K562 (cell line): ENCODE data around the gene PTTG1IP. TPM values are rescaled to one million over a fixed set of nuclear protein-coding genes. Genes with fewer than 3 reads are reported as not detected.

Source experiments
- ATAC-seq: fragments of 200-7000 bp; cut with Tn5 transposase; 3 replicates; pipeline ENCODE4 v1.9.1; 2020; ENCODE audit warnings: moderate library complexity
- BruUV-seq: library from RNA; stranded (reverse); fragments of 400-500 nt; replicated peaks from 2 replicates; lab custom pipeline; 2021; lab: Mats Ljungman, UMichigan
- CTCF ChIA-PET: fragments of 300-600 bp; formaldehyde crosslinking; extraction: SDS; loops from one replicate; lab custom pipeline; 2021; ENCODE audit warnings: low intra/inter-chr PET ratio; lab: Yijun Ruan, JAX
- POLR2A ChIA-PET: fragments of 300-600, 350-650 bp; sonication (Branson Sonifier 250); formaldehyde crosslinking; extraction: SDS; loops from one replicate; lab custom pipeline; 2021; ENCODE audit warnings: antibody characterized with exemption, inconsistent platforms; lab: Yijun Ruan, JAX
- DNase-seq, 4 experiments: peaks; one replicate each; pipeline versions ENCODE4 v3.0.0 to v3.0.0-alpha.2; 2011 to 2018; ENCODE audit warnings: low spot score in 3 of 4, mixed read lengths in 3 of 4; ENCODE audit errors: extremely low read depth in 1 of 4
- FAIRE-seq: peaks from 2 replicates; lab custom pipeline; 2011; peaks lifted over from hg19 to GRCh38; lab: Jason Lieb, UNC
- H2AFZ ChIP-seq: 2 replicates; pipeline ENCODE4 v1.6.0; 2011; ENCODE audit warnings: low read depth, low read length, control low read depth, inconsistent platforms
- H3K27ac ChIP-seq: fragments of 200-600 bp; 3 replicates; pipeline ENCODE4 v1.8.0; 2011; ENCODE audit warnings: low read depth, mild to moderate bottlenecking, control low read depth, inconsistent platforms, low read length, moderate library complexity, mixed read lengths; ENCODE audit errors: extremely low read depth
- H3K27me3 ChIP-seq, 2 experiments: fragments of 300-600 bp in 1 of 2; 2 replicates in 1 of 2; 3 replicates in 1 of 2; pipeline versions ENCODE4 v1.6.0 to v1.8.0; 2011; ENCODE audit warnings: inconsistent platforms in 2 of 2, low read length in 2 of 2, mild to moderate bottlenecking in 1 of 2, mixed read lengths in 1 of 2, moderate library complexity in 1 of 2; ENCODE audit not compliant: control insufficient read depth in 2 of 2, insufficient read depth in 2 of 2
- H3K36me3 ChIP-seq: fragments of 300-600 bp; 3 replicates; pipeline ENCODE4 v1.8.0; 2011; ENCODE audit warnings: mild to moderate bottlenecking, low read length, inconsistent platforms; ENCODE audit not compliant: control insufficient read depth, insufficient read depth
- H3K4me1 ChIP-seq, 2 experiments: fragments of 200-600 bp in 1 of 2; replicated peaks in 1 of 2; 2 replicates in 1 of 2; 3 replicates in 1 of 2; pipeline versions ENCODE4 v1.5.1 to v1.8.0; 2011; ENCODE audit warnings: inconsistent platforms in 2 of 2, low read length in 2 of 2, mild to moderate bottlenecking in 1 of 2, mixed read lengths in 1 of 2, moderate library complexity in 1 of 2; ENCODE audit not compliant: control insufficient read depth in 2 of 2, insufficient read depth in 2 of 2
- H3K4me2 ChIP-seq: 2 replicates; pipeline ENCODE4 v1.6.1; 2011; ENCODE audit warnings: low read length, control low read depth, inconsistent platforms, mixed read lengths; ENCODE audit not compliant: insufficient read depth
- H3K4me3 ChIP-seq: fragments of 200-600 bp; sonication (generic), shearing (Covaris generic); 2 replicates; pipeline ENCODE4 v1.5.1; 2016; ENCODE audit warnings: control low read depth, inconsistent platforms
- H3K79me2 ChIP-seq: fragments of 200-600 bp; 3 replicates; pipeline ENCODE4 v1.8.0; 2011; ENCODE audit warnings: low read length, inconsistent platforms; ENCODE audit not compliant: control insufficient read depth, insufficient read depth
- H3K9ac ChIP-seq, 2 experiments: 2 replicates each; pipeline versions ENCODE4 v1.6.0 to v1.6.1; 2011; ENCODE audit warnings: low read depth in 2 of 2, low read length in 2 of 2, control low read depth in 1 of 2, inconsistent platforms in 1 of 2, mild to moderate bottlenecking in 1 of 2, mixed read lengths in 1 of 2; ENCODE audit not compliant: insufficient read depth in 1 of 2
- H3K9me1 ChIP-seq: one replicate; pipeline ENCODE4 v1.6.0; 2011; ENCODE audit warnings: inconsistent platforms, mild to moderate bottlenecking, low read length, moderate library complexity; ENCODE audit not compliant: control insufficient read depth, insufficient read depth
- H3K9me3 ChIP-seq: replicated peaks from 2 replicates; pipeline ENCODE4 v1.5.1; 2011; ENCODE audit warnings: low read depth, low read length, inconsistent platforms; ENCODE audit not compliant: control insufficient read depth, insufficient read depth
- H4K20me1 ChIP-seq: replicated peaks from 2 replicates; pipeline ENCODE4 v1.6.1; 2011; ENCODE audit warnings: low read length, inconsistent platforms, mixed read lengths; ENCODE audit not compliant: control insufficient read depth, insufficient read depth
- ATF1 ChIP-seq, 2 experiments: fragments of 450-650 bp in 1 of 2; IDR thresholded peaks; 2 replicates each; pipeline ENCODE4 v1.6.1; 2016; ENCODE audit warnings: missing compliant biosample characterization in 1 of 2, missing genetic modification characterization in 1 of 2
- CCNT2 ChIP-seq: IDR thresholded peaks from 2 replicates; pipeline ENCODE4 v1.6.1; 2011; ENCODE audit warnings: borderline replicate concordance, low read depth, mild to moderate bottlenecking, moderate library complexity, mixed read lengths, low read length; ENCODE audit not compliant: insufficient read length; ENCODE audit errors: extremely low read depth
- GATAD2A ChIP-seq: fragments of 450-650 bp; IDR thresholded peaks from 2 replicates; pipeline ENCODE4 v1.6.1; 2017
- HDAC2 ChIP-seq: fragments of 450-650 bp; IDR thresholded peaks from 2 replicates; pipeline ENCODE4 v1.6.1; 2016; ENCODE audit warnings: mild to moderate bottlenecking
- HSF4 ChIP-seq: fragments of 250-450 bp; sonication (Bioruptor Pico); IDR thresholded peaks from 2 replicates; pipeline ENCODE4 v2.1.2; 2022; ENCODE audit warnings: mild to moderate bottlenecking, moderate library complexity, borderline replicate concordance
- MTF1 ChIP-seq: fragments of 250-450 bp; sonication (Bioruptor Pico); IDR thresholded peaks from 2 replicates; pipeline ENCODE4 v1.9.0; 2021; ENCODE audit warnings: moderate library complexity, mild to moderate bottlenecking, inconsistent platforms, borderline replicate concordance
- PHF8 ChIP-seq: fragments of 200-600 bp; sonication (generic); IDR thresholded peaks from 2 replicates; pipeline ENCODE4 v1.6.1; 2012; ENCODE audit warnings: mixed run types, mild to moderate bottlenecking, inconsistent platforms, low read length, moderate library complexity, borderline replicate concordance
- WGBS: fragments of 100-300 bp; shearing (Covaris generic); methylation state at CpG from one replicate; pipeline ENCODE4 v1.1.6; 2016; ENCODE audit warnings: low coverage, mixed read lengths; ENCODE audit not compliant: insufficient coverage; ENCODE audit errors: missing lambda C conversion rate; 5-methylcytosine and 5-hydroxymethylcytosine counted together
- in situ Hi-C: fragments of 300-500 bp; cut with MboI; formaldehyde crosslinking; loops from 4 replicates; pipeline ENCODE4 v1.15.0; 2018; ENCODE audit warnings: inconsistent platforms, mixed read lengths
- intact Hi-C: fragments of 100-400 bp; cut with micrococcal nuclease; formaldehyde crosslinking; loops from 2 replicates; pipeline ENCODE4 v1.14.2; 2022
- polyA plus RNA-seq, 8 experiments: library from polyadenylated mRNA; depleted of rRNA in 4 of 8; stranded (reverse) in 5 of 8; unstranded in 3 of 8; fragments of >200 nt; fragmentation: Nextera tagmentation in 2 of 8; fragmentation: Illumina TruSeq in 1 of 8; extraction: Ambion mirVana in 2 of 8; extraction: Trizol in 1 of 8; gene quantifications; 2 replicates each; pipeline versions ENCODE4 v1.2.1 to v1.2.3, GENCODE V29; 2011 to 2014; ENCODE audit warnings: inconsistent platforms in 1 of 8, missing spikeins in 1 of 8
- total RNA-seq, 7 experiments: library from RNA; depleted of rRNA in 6 of 7; stranded (reverse); fragments of >200 nt in 6 of 7; fragmentation: Illumina TruSeq in 2 of 7; extraction: Trizol in 2 of 7; gene quantifications; 2 replicates each; pipeline versions ENCODE4 v1.2.1 to v1.2.3, GENCODE V29; 2011 to 2021; ENCODE audit warnings: low replicate concordance in 1 of 7
- TF ChIP-seq, protein P1 (sequence below): fragments of 450-650 bp; formaldehyde crosslinking; IDR thresholded peaks from 2 replicates; pipeline ENCODE4 v1.4.0; 2020; ENCODE audit warnings: mild to moderate bottlenecking, mixed read lengths
- TF ChIP-seq, protein P2 (sequence below): fragments of 250-450 bp; sonication (Bioruptor Pico); IDR thresholded peaks from 2 replicates; pipeline ENCODE4 v1.8.0; 2021; ENCODE audit warnings: moderate library complexity, mild to moderate bottlenecking, inconsistent platforms
- TF ChIP-seq, protein P3 (sequence below): fragments of 250-450 bp; sonication (Bioruptor Pico); IDR thresholded peaks from 2 replicates; pipeline ENCODE4 v1.4.0; 2020; ENCODE audit warnings: mild to moderate bottlenecking, moderate library complexity

The PTTG1IP gene
- total and polyA plus RNA-seq, 9 of the 15 experiments (the other 6 are each of a cell fraction or from before 2014, with no cell fraction given), result 5.0 to 99.3 (median 82.4) TPM

DNA sequence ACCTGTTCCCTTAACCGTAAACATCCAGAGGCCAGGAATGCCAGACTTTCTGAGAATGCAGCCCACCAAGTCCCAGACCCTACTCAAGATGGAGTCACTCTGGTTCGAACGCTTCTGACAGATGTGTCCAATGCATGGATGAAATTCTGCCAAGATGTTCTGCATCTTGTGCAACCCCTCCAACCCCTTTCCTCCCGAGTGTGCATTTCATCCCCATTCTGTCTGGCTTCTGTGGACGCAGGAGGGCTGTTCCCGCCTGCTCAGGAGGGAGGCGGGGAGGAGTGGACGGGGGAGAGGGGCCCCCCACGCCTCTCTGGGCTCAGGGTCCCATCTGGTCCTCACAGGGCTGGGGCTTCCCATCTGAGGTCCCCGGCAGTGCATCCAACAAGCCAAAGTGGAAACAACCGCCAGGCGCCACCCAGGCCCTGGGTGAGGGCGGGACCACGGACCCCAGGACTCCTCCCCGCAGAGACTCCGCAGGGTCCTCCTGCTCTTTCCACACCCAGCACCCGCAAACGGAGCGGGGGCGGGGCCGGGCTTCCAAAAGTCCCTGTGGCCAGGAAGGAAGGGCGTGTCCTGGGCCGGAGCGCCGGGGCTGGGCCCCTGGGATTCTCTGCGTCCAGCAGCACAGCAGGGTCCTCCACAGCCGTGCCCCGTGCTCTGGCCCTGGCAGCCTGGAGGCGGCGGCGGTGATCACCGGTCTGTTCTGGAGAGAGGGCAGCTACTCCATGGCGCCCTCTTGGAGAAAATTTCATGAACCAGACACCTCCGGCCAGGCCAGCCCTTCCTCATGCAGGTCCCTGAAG is 27.9 kb downstream of the PTTG1IP start:
- H3K27ac ChIP-seq, result no peak overlapping the region
- TF ChIP-seq, protein P1, sequence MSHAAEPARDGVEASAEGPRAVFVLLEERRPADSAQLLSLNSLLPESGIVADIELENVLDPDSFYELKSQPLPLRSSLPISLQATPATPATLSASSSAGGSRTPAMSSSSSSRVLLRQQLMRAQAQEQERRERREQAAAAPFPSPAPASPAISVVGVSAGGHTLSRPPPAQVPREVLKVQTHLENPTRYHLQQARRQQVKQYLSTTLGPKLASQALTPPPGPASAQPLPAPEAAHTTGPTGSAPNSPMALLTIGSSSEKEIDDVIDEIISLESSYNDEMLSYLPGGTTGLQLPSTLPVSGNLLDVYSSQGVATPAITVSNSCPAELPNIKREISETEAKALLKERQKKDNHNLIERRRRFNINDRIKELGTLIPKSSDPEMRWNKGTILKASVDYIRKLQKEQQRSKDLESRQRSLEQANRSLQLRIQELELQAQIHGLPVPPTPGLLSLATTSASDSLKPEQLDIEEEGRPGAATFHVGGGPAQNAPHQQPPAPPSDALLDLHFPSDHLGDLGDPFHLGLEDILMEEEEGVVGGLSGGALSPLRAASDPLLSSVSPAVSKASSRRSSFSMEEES (CRISPR knock-in tag), result no peak
- 0 out of 2 replicates have a peak, but pooled peaks have one; percentile 16 for TF ChIP-seq MTF1 (CRISPR knock-in tag)
- TF ChIP-seq PHF8, result peak; percentile 58; the same call in 1 of the 2 replicates
- 0 out of 2 replicates have a peak, but pooled peaks have one; percentile 51 for TF ChIP-seq GATAD2A
- 0 out of 2 replicates have a peak, but pooled peaks have one; percentile 73 for TF ChIP-seq HSF4
- TF ChIP-seq HDAC2, result peak; percentile 81; the same call in 1 of the 2 replicates
- TF ChIP-seq, protein P2, sequence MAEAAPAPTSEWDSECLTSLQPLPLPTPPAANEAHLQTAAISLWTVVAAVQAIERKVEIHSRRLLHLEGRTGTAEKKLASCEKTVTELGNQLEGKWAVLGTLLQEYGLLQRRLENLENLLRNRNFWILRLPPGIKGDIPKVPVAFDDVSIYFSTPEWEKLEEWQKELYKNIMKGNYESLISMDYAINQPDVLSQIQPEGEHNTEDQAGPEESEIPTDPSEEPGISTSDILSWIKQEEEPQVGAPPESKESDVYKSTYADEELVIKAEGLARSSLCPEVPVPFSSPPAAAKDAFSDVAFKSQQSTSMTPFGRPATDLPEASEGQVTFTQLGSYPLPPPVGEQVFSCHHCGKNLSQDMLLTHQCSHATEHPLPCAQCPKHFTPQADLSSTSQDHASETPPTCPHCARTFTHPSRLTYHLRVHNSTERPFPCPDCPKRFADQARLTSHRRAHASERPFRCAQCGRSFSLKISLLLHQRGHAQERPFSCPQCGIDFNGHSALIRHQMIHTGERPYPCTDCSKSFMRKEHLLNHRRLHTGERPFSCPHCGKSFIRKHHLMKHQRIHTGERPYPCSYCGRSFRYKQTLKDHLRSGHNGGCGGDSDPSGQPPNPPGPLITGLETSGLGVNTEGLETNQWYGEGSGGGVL, result peak; percentile 41; the same call in 1 of the 2 replicates
- TF ChIP-seq ATF1 (CRISPR knock-in tag; IDR thresholded peaks at IDR 0.05), result no peak
- 0 out of 2 replicates have a peak, but pooled peaks have one; percentile 27 for TF ChIP-seq ATF1 (tag; IDR thresholded peaks at IDR 0.05)
- TF ChIP-seq, protein P3, sequence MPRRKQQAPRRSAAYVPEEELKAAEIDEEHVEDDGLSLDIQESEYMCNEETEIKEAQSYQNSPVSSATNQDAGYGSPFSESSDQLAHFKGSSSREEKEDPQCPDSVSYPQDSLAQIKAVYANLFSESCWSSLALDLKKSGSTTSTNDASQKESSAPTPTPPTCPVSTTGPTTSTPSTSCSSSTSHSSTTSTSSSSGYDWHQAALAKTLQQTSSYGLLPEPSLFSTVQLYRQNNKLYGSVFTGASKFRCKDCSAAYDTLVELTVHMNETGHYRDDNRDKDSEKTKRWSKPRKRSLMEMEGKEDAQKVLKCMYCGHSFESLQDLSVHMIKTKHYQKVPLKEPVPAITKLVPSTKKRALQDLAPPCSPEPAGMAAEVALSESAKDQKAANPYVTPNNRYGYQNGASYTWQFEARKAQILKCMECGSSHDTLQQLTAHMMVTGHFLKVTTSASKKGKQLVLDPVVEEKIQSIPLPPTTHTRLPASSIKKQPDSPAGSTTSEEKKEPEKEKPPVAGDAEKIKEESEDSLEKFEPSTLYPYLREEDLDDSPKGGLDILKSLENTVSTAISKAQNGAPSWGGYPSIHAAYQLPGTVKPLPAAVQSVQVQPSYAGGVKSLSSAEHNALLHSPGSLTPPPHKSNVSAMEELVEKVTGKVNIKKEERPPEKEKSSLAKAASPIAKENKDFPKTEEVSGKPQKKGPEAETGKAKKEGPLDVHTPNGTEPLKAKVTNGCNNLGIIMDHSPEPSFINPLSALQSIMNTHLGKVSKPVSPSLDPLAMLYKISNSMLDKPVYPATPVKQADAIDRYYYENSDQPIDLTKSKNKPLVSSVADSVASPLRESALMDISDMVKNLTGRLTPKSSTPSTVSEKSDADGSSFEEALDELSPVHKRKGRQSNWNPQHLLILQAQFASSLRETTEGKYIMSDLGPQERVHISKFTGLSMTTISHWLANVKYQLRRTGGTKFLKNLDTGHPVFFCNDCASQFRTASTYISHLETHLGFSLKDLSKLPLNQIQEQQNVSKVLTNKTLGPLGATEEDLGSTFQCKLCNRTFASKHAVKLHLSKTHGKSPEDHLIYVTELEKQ (CRISPR knock-in tag), result peak; percentile 69; the same call in 1 of the 2 replicates
- peak; percentile 45 for TF ChIP-seq CCNT2

More for the DNA sequence above, 27.9 kb downstream of the PTTG1IP start:
- Histone ChIP-seq H3K4me2 (peak overlapping the region; percentile 59), H3K4me1 (peaks cover 15 to 47% of the 10 kb centered on the region in 2 experiments), H3K79me2 (no peaks in the 10 kb centered on the region), H3K27me3 (peaks cover 9 to 25% of the 10 kb centered on the region in 2 experiments; a peak in 4 of 5 replicates), H2AFZ (peak overlapping the region; percentile 67), H3K9me1 (no peaks in the 10 kb centered on the region), H3K9ac (peak overlapping the region; percentile 25 to 85), H3K4me3 (peak overlapping the region; percentile 32), H4K20me1 (no peaks in the 10 kb centered on the region), H3K36me3 (peaks cover 20% of the 10 kb centered on the region; the same call in 2 of the 3 replicates), H3K9me3 (no peaks in the 10 kb centered on the region)
- POLR2A ChIA-PET, result interaction anchor here (0.6 to 1.4 kb wide), 5 partner anchors 9 to 229 kb away, joined by 3 to 6 read pairs (median 4); no protein-coding TSS in a partner anchor
- 4% methylated on average over 32 of the region's 34 CpGs for whole genome bisulfite sequencing
- no TSS peak for BruUV-seq
- ATAC-seq (peak; percentile 90), FAIRE-seq (peak; percentile 90), DNase-seq (peak; percentile 88 to 97 (median 94))
- intact Hi-C loops (loop anchor here (5.0 kb wide), 1 partner anchor 43 kb away; the partner anchor contains the start of gene UBE2G2), in situ Hi-C loops (no loop called here)
- CTCF ChIA-PET, result interaction anchor here (0.6 to 0.8 kb wide), 2 partner anchors 13 to 45 kb away, joined by 3 read pairs; no protein-coding TSS in a partner anchor
